Suppressor macrophage treated with lipopolysaccharide for 1 hour (primary cell): ENCODE measurements around the gene HTR1A.

ENCODE experiments used
- DNase-seq, 3 donors: peaks; one replicate each; pipeline ENCODE4 v3.0.0-alpha.2; 2020 to 2022

HTR1A gene

DNA sequence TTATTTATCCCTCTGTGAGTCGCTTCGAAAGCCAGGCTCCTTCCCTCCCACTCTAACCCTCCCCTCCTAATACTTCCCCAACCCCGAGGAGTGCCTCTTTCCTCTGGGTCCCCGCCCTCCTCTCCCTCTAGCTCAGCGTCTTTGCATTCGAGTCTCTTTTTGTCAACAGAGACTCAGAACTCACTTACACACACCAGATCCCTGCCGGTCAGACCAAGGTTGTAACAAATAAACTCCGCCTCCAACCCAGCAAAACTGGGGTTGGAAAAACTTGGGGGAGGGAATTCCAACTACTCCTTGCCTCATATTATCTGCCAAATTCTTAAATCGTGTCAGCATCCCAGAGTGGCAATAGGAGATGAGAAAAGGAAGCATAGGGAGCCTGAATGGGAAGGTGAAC lies at the start of gene HTR1A:
Gene HTR1A (minus strand): TSS at position 167 of the 400 bp plus-strand sequence. CDS start 726 bp downstream, outside the sequence.
- no peak for DNase-seq

DNA sequence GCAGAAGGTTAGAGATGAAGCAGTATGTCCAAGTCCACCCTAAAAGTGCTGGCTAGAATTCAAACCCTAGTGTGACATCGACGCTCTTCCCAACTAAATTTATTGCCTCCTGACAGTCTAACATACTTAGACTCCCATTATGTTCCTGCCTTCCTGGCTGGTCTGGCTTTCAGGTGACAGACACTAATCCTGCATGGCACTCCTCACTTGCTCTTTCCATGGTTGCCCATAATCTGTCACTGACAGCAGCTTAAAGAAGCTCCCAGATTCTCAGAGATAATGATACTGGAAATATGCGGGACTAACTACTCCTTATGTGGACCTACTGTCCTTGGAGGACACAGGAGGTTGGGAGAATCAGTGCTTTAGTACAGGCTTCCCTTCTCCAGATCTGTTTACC lies 41.7 kb upstream of the HTR1A start:
- DNase-seq, result no peak

DNA sequence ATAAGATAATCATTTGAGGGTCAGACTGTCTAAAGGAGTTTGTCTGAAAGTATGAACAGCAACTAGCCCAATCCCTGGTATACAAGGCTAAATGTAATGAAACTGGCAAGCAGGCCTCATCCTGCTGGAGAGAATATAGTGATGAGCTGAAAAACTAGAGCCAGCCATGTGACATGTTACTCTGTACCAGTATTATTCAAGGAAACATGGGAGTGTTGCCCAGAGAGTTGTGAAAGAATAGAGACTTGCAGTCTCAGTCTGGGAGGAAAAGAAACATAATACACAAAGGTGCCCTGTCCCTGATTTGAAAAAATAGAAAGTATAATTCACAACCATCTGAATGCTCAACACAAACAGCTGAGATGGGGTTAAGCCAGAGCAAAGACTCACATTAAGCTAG lies 37.9 kb upstream of the HTR1A start:
- no peak for DNase-seq

DNA sequence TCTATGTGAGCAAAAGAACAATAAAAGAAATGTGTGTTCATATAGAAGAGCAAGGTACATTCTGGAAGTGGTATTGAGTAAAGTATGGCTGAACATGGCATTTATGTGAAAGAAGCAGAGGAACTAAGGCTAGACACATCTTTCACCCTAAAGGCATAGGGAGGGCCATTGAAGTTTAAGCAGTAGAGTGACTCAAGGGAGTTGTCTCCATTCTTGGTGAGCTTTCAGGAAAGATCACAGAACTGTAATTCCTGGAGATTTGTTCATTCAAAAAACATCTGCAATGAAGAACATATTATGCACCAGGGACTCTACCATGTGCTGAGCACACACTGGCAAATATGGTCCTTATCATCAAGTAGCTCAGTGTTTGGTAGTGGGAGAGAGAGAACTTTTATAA lies 24.8 kb upstream of the HTR1A start:
- DNase-seq, result no peak

DNA sequence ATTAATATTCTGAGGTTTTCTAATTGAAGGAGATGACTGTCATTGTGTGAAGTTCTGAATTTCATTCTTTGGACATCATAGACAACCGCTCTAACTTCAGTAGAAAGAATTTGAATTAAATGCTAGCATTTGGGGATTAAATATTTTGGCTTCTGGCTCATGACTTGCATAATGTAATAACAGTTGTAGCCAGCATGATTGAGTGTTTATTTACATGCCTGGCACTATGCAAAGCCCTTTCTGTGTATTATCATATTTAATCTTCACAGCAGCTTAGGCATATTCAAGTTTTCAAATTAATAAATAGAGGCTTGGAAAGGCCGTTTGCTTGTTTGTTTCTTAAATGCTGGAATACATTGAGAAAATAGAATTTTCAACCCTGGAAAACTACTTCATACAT lies 19.6 kb upstream of the HTR1A start:
- DNase-seq, result no peak

DNA sequence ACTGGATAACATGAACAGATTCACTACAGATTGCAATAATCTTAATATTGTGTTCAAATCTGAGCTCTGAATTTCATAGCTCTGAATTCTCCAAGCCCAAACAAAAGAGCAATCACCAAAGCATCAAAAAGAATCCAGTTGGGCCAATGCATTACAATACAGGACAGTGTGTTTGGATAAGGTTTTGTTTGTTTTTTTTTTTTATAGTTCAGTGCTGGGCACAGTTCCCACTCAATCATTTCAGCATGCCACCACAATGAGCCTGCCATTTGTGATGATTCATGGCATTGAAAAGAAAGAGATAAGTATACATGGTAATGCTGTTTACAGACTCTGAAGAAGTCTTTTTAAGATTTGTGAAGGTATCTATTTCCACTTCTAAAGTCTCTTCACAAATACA lies 1.7 kb upstream of the HTR1A start:
- DNase-seq, result no peak

DNA sequence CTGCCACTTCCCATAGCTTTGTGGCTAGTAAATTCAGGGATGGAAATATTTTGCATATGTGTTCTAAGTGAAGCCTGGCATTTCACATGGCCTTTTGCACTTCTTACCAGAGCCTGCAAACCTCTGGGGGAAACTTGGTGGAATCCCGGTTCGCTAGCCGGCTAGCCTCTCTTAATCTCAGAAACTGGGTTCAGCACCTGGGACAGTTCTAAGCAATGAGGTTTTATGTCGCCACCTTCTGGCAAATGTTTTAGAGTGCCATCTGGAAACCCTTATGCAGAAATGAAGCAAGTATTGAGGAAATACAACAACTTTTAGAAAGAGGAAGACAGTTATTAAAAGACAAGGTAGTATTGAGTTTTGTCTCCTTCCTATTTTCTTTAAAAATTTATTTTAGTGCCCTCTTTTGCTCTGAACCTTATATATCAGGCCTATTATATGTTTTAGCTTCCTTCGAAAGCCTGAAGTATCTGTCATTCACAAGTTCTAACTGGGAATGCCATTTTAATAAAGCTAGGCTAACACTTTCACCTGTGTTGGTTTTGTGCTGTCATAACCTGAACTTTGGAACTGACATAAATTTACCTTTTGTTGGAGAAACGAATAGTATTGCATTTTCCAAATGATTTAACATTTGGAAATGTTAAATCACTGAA lies 963 bp upstream of the HTR1A start:
- peak; percentile 79 to 84 (median 84) for DNase-seq

DNA sequence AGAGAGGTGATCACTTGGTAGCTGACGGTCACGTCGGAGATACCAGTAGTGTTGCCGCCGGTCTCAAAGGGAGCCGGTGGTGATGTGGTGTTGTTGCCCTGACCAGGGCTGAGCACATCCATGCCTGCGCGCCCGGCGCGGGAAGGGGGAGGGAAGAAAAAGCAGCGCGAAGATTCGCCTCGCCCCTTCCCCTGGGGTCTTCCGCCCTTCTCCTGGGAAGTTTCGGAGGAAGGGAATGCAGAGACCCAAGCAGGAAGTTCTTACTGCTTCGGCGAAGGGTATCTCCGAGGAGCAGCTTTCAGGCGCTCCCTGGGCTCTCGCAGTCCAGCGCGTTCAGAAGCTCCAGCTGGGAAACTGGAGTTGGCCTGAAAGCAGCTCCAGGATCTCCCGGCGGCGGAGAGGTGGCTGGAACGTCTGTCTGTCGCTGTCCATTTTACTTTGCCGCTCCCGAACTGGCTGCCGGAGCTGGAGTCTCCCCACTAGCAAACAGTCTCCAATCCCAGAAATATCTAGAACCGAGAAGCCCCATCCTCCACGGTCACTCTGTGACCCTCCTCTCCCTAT lies 565 bp downstream of the HTR1A start:
- no peak for DNase-seq

DNA sequence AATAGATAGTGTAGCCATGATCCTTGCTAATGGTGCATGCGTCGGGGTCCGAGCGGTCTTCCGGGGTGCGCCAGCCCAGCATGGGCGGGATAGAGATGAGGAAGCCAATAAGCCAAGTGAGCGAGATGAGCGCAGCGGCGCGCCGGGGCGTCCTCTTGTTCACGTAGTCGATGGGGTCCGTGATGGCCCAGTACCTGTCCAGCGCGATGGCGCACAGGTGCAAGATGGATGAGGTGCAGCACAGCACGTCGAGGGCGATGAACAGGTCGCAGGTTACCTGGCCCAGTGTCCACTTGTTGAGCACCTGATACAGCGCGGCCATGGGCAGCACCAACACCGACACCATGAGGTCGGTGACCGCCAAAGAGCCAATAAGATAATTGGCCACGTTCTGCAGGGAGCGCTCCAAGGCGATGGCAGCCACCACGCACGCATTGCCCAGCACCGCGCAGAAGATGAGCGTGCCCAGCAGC lies 1.1 kb downstream of the HTR1A start:
- no peak for DNase-seq

DNA sequence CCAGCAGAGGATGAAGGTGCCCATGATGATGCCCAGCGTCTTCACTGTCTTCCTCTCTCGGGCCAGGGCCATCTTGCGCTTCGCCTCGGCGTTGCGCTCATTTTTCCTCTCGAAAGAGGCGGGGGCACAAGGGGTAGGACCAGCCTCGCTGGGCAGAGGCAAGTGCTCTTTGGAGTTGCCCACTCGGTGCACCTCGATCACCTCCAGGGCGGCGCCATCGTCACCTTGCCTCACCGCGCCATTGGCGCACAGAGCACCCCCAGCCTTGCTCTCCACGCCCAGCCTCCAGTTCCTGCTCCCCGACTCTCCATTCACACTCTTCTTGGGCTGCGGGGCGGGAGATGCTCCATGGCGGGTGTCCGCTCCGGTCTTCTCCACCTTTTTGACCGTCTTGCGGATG lies 1.6 kb downstream of the HTR1A start:
- DNase-seq, result no peak

DNA sequence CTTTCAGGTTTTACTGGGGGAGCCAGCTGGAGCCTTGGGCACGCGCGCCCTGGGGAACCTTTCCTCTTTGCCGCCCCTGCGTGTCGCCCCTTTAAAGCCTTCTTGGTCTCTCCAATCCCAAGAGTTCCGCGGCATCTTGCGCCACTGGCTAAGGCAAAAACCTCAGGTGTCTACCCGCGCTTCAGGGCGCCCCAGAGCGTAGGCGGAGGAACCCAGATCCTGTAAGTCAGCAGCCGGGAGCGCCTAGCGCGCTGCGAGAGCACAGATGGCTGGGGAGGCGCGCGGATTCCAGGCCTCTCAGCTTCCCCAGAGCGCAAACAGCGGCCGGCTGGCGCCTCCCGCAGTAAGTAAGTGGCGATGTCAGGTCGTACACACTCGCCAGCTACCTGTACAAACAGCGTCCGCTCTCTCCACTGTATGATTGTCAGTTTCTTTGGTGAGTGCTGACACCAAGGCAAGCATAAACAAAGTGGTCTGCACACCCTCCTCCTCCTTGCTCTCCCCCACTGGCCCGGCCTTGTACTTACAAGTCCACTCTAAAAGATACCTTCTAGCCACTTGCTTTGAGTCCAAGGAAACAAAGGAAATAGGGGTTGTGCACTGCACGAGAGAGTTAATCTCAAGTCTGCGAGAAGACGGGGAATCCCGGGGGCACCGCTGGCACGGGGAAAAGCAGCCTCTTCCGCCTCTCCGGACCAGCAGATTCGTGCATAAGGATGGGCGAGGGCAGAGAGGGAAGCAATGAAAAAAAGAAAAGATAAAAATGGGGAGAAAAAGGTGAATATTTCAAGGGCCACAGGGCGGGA lies 2.9 kb downstream of the HTR1A start:
- DNase-seq, result no peak

DNA sequence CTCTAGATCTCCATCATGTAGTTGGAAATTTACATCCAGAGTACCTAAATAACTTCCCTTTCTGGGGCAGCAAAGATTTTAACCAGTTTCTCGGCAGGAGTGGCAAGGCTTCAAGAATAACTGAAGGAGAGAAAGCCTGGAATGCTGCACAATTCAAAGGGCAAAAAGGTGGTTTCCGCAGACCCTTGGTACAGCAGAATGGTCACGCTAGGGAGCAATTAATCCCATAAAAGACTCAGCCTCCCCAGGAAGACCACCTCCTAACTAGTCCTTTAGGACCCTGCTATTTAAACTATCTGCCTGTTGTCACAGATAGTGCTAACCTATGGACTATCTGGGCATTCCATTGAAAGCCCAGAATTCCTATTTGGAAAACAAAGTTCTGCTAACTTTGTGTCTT lies 3.6 kb downstream of the HTR1A start:
- DNase-seq, result no peak

DNA sequence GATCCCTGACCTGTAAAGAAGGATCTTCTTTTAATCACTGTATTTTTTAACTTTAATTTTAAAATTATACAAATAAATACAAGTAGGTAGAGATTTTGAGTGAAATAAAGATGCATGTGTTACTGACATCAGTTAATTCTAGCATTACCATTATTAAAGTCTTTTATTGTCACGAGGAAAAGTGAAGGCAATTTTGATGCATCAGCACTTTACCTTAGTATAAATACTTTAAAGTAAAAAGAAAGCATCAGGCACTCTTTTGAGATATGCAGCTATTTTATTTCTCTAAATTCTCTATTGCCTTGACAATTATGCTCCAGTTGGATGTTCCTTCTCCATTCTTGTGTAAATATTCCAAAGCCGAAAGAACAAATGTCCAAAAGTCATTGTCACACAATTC lies 4.6 kb downstream of the HTR1A start:
- DNase-seq, result no peak

DNA sequence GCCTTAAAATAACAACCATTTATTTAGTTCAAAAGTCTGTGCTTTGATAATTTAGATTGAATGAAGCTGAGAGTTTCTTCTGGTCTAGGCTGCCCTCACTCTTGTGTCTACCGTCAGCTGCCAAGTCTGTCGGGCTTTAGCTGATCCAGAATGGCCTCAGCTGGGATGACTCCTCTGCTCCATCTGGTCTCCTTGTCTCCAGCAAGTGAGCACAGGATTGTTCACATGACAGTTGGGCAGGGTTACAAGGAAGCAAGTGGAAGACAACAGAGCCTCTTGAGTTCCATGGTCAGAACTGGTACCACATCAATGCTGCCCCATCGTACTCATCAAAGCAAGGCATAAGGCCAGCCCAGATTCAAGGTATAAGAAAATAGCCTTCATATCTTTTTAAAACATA lies 9.0 kb downstream of the HTR1A start:
- DNase-seq, result no peak

DNA sequence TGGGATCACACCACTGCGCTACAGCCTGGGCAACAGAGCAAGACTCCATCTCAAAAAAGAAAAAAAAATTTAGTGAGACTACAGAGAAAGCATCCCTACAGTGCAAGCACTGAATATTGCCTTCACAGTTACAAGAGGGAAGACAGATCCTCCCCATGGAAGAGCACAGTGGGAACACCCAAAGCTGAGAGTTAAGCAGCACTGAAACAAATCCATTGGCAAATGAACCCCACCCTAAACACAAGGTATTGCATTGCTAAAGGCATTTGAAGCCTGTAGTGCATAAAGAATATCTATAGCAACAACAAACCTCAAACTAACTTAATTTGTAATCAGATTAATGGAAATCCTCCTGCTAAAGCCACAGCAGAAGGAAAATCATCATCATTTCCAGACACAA lies 27.1 kb downstream of the HTR1A start:
- no peak for DNase-seq

DNA sequence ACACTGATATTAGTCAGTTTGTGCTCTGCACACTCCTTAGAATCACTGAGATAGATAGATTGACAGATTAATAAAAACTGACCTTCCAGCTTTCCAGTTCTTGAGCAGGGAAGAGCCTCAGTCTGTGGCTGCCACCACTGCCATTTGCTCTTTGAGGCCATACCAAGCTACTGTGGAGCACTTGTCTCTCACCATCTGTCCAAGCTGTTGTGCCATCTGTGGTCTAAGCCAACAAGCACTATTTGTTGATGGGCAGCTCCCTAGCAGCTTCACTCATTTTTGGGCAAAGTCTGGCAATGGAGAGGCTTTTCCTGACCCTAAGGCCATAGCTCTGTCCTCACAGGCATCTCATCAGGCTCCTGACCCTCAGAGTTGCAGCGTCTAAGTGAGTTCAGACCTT lies 30.4 kb downstream of the HTR1A start:
- DNase-seq, result no peak

DNA sequence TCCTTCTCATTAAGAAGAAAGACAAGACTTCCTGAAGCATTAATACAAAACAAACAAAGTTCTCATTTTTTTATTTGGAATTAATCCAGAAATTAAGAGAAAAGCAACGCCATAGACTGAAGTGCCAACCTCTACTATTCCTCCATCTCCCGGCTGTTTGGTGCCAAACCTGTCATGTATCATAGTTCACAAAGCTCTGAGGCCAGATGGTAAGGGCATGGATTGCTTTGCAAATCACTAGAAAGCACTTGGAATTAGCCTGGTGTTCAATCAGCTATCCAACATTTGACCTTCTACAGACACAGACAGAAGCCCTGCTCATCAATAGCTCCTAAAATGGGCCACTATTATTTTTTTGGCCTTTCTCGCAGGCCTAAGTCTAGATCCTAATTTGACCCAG lies 33.8 kb downstream of the HTR1A start:
- DNase-seq, result no peak

DNA sequence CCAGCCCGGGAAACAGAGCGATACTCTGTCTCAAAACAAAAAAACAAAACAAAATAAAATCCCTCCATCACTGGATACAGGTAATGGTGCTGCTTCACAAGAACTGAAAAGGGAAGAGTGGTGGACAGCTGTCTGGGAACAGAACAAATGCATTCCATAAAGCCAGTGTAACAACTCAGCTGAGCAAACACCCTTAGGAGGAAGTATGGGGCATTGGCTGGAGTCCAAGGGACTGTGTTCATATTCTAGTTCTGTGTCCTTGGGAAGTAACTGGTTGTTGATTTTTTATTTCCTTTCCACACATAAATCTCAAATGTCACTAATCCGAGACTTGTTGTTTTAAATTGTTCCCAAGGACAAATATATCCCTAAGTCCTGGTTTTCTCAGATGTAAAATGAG lies 38.3 kb downstream of the HTR1A start:
- DNase-seq, result no peak

DNA sequence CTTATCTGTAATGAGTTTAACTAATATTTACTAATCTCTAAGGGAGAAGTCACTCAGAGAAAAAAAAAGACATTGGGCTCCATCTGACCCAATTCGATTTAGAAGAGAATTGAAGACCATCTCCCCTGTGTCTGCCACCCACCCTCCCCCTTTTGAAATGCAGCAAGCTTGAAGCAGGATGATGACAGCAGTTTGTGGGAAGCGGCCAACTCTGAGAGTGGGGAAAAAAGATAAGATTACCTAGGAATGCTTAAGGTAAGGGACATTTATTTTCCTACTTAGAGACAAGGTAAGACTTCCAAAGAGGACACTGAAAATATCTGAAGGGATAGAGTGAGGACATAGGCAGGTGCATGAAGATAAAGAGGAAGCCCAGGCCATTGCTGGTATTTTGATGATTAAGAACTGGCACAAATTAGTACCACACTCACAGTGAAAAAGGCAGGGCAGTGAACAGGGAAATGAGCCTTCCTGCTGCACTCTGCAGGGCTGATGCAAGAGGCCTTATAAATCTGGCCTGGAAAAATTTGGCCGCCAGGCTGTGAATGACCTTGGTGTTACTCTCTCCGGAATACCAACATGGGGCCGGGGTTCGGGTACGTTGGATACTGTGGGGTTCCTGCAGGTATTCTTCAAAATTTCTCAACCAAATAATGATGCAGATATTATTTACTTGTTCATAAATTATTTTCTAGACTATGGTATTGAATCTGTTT lies 42.3 kb downstream of the HTR1A start:
- DNase-seq, result no peak

DNA sequence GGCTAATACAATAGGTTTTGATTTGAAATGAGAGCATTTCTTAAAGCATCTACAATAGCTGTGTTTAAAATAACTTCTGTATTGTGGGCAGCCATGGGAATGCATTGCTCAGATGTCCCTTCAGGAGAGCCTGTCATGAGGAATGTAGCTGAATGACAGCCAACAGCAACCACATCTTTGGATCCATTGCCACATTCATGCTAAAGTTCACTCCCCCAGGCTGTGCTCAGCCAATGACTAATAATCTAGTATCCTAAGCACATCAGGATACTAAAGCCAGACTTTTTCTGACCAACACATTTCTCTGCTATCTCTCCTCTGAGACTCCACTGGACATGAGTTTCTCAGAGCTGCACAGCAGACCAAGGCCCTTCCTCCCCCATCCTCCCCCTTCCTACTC lies 45.5 kb downstream of the HTR1A start:
- no peak for DNase-seq

DNA sequence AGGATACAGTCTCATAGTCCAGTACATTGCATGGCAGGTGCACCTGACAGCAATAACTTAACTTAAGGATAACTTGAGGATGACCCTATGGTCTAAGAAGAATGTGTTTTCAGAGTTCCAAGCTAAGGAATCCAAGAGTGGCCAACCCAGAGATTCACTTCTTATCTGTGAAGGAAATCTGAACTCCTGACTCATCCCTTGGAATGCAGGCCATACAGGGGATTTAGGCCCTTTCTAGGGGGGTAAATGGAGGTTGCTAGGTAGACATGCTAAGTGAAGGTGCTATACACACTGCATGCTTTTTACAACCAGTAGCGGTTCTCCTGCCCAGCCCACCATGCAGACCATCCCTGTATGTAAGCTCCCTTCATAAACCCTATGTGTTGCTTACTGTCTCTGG lies 50.4 kb downstream of the HTR1A start:
- DNase-seq, result no peak
